Heart right ventricle (tissue), 16 donors: Measurements from ENCODE around the gene CD86. TPM values are rescaled to one million over a fixed set of nuclear protein-coding genes. Genes with fewer than 3 reads are reported as not detected.

ENCODE experiments used
- ATAC-seq, 8 donors: fragments of 200-7000 bp; cut with Tn5 transposase; one replicate each; pipeline ENCODE4 v1.9.1; 2020; ENCODE audit warnings: mild to moderate bottlenecking in 8 of 8, moderate library complexity in 8 of 8, moderate number of reproducible peaks in 1 of 8
- DNase-seq, 2 donors: peaks; one replicate each; pipeline ENCODE4 v3.0.0-alpha.2; 2020
- H3K27ac ChIP-seq, 10 donors: fragments of 200-600 bp; sonication (generic) in 2 of 10; one replicate each; pipeline versions ENCODE4 v1.5.0 to v1.8.0; 2020 to 2022; ENCODE audit warnings: mild to moderate bottlenecking in 3 of 10
- H3K27me3 ChIP-seq, 7 donors: fragments of 200-600 bp; one replicate each; pipeline ENCODE4 v1.8.0; 2021 to 2022; ENCODE audit warnings: mild to moderate bottlenecking in 2 of 7
- H3K36me3 ChIP-seq, 9 donors: fragments of 200-600 bp; sonication (generic) in 1 of 9; one replicate each; pipeline versions ENCODE4 v1.5.0 to v1.8.0; 2020 to 2022; ENCODE audit warnings: mild to moderate bottlenecking in 2 of 9
- H3K4me1 ChIP-seq, 9 donors: fragments of 200-600 bp; sonication (generic) in 1 of 9; one replicate each; pipeline versions ENCODE4 v1.5.0 to v1.8.0; 2020 to 2022; ENCODE audit warnings: mild to moderate bottlenecking in 4 of 9
- H3K4me3 ChIP-seq, 10 donors: fragments of 200-600 bp; sonication (generic) in 2 of 10; one replicate each; pipeline versions ENCODE4 v1.5.0 to v1.8.0; 2020 to 2022; ENCODE audit warnings: mild to moderate bottlenecking in 7 of 10, moderate library complexity in 2 of 10
- H3K9me3 ChIP-seq, 11 donors: fragments of 200-600 bp in 10 of 11; sonication (generic) in 2 of 11; one replicate each; pipeline versions ENCODE4 v1.5.0 to v1.8.0; 2013 to 2022; ENCODE audit warnings: mild to moderate bottlenecking in 2 of 11, control low read depth in 1 of 11, moderate library complexity in 1 of 11
- CTCF ChIP-seq, 9 donors: fragments of 200-600 bp; sonication (generic) in 2 of 9; IDR thresholded peaks; one replicate each; pipeline versions ENCODE4 v1.5.0 to v1.8.0; 2021 to 2022; ENCODE audit warnings: antibody characterized with exemption in 9 of 9, mild to moderate bottlenecking in 5 of 9, moderate library complexity in 1 of 9
- WGBS, 2 donors: extraction: QIAGEN DNeasy Blood & Tissue Kit; methylation state at CpG; one replicate each; pipeline ENCODE4 v1.1.7; 2013; ENCODE audit warnings: inconsistent platforms in 1 of 2; 5-methylcytosine and 5-hydroxymethylcytosine counted together
- intact Hi-C, 10 donors: fragments of 100-400 bp; cut with DNase I; formaldehyde crosslinking; loops; one replicate each; pipeline versions ENCODE4 v1.11.1 to v1.14.2; 2022
- polyA plus RNA-seq, 2 donors: library from polyadenylated mRNA; stranded (reverse); fragments of 200-250 nt; gene quantifications; one replicate each; pipeline ENCODE4 v1.2.3, GENCODE V29; 2013
- total RNA-seq, 10 donors: library from RNA; stranded (reverse); fragmentation: NEBNext Ultra II Directional in 3 of 10; extraction: Animal tissue kit (Norgen Biotek cat#: 25700) in 3 of 10; gene quantifications; one replicate each; pipeline versions ENCODE4 v1.2.1 to v1.2.4, GENCODE V29; 2021 to 2023
- donor health status: Arrhythmogenic right ventricular cardiomyopathy.
- donor health status: ischemic (EF 13 %, LVEDD 7.1; RV severe dilation, severe dysfunction).
- donor health status: healthy with polysubstance abuse.
- donor health status: DM: no; HTN: yes; CAD: no.
- donor health status: DM: no; HTN: no; CAD: no.
- donor health status: ischemic (EF 25% LVEDD 6.9; RV normal size, moderate dysfunction).
- donor health status: ischemic (EF 25% LVEDD 5.7; RV mildly dilated, moderate dysfunction).
- donor health status: healthy.
- donor health status: DM: yes; HTN: yes; CAD: no.
- donor health status: Ischemic cardiomyopathy.
- donor health status: ischemic (EF 35%, LVEDD 5.7; RV mildly dilated, moderate dysfunction).
- donor health status: nonischemic (EF 11% LVEDD 7.7; RV severe dilation, severe dysfunction).
- donor health status: DM: yes; HTN: yes; CAD: no.
- donor health status: PGD.
- donor health status: ischemic (EF 29% LVEDD 5.4; RV normal size, mild dysfunction).
- donor health status: nonischemic (EF 23%, LVEDD 6.1; RV moderate dilation, normal function).

The CD86 gene
- total and polyA plus RNA-seq, 12 donors, result 0.64 to 14.7 (median 1.4) TPM

- intact Hi-C loops, result no loop called here
- Histone ChIP-seq H3K27ac (no peak overlapping the region), H3K4me3 (no peak overlapping the region), H3K9me3 (peaks cover 0 to 22% (median 2%) of the 10 kb centered on the region in 11 donors), H3K27me3 (peaks cover 0 to 3% (median 0%) of the 10 kb centered on the region in 7 donors), H3K4me1 (no peaks in the 10 kb centered on the region), H3K36me3 (no peaks in the 10 kb centered on the region)
- 72 to 92% methylated on average over 3 of the region's 3 CpGs for whole genome bisulfite sequencing, 2 donors
- ATAC-seq (no peak), DNase-seq (no peak)
- no peak for TF ChIP-seq CTCF (IDR thresholded peaks at IDR 0.05)
Measured at GRCh38 chr3:122169911-122170310, 114.7 kb downstream of the CD86 start.

Other genes starting within 250 kb of the CD86 start
- 1 to 10 TPM; 4.9 to 9.9 (median 7.1) TPM for gene IQCB1, start 220.3 kb upstream of the CD86 start, total RNA-seq
- gene IQCB1, start 220.3 kb upstream of the CD86 start, polyA plus RNA-seq, result 1 to 10 TPM; 5.1 to 9.8 TPM
- 1 to 10 TPM; 1.8 to 7.0 (median 3.3) TPM for gene EAF2, start 220.2 kb upstream of the CD86 start, total RNA-seq
- gene EAF2, start 220.2 kb upstream of the CD86 start, polyA plus RNA-seq, result 1 to 10 TPM; 3.7 to 7.4 TPM
- gene SLC15A2, start 161.0 kb upstream of the CD86 start, total RNA-seq, result 10 to 100 TPM in 1 of 10 donors, 1 to 10 TPM in 9; 2.3 to 14.9 (median 4.6) TPM
- gene SLC15A2, start 161.0 kb upstream of the CD86 start, polyA plus RNA-seq, result 1 to 10 TPM in 1 of 2 donors, under 1 TPM in 1; 0.45 to 2.1 TPM
- gene ILDR1, start 33.1 kb upstream of the CD86 start, total RNA-seq, result under 1 TPM in 4 of 10 donors, not detected in 6; 0.13 to 0.25 (median 0.19) TPM
- not detected for gene ILDR1, start 33.1 kb upstream of the CD86 start, polyA plus RNA-seq
- gene CASR, start 128.3 kb downstream of the CD86 start, total RNA-seq, result not detected
- not detected for gene CASR, start 128.3 kb downstream of the CD86 start, polyA plus RNA-seq